GM10847 (cell line): ENCODE measurements around the gene NOC4L.

Experiments used
- POLR2A ChIP-seq: IDR thresholded peaks from 2 replicates; pipeline ENCODE4 v1.6.1; 2011; ENCODE audit not compliant: insufficient read length; ENCODE audit errors: extremely low read depth

The NOC4L gene

DNA sequence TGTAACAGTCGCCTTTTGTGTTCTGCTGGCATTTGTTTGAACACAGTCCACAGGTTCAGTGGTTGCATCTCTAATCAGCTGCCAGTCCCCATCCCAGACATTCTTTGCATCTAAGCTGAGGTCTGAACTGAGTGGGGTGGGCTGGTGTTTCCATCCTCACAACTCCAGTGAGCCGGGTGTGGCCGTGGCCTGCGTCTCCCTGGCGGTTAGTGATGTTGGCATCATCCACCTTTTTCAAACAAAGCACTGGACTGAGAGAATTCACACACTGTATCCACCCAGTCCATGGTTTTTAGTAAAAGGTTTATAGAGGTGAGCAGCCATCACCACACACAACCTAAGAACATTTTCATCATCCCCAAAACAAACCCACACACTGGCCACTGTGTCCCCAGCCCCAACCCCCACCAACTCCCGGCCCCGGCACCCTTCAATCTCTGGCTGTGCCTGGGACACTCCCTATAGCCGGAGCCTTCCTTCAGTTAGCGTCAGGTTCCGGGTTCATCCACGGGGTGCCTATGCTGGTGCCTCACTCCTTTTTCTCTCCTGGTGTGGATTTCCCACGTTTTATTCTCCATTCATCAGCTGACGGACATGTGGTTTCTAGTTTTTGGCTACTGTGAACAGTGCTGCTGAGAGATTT is 6.7 kb upstream of the NOC4L start:
- TF ChIP-seq POLR2A: no peak

DNA sequence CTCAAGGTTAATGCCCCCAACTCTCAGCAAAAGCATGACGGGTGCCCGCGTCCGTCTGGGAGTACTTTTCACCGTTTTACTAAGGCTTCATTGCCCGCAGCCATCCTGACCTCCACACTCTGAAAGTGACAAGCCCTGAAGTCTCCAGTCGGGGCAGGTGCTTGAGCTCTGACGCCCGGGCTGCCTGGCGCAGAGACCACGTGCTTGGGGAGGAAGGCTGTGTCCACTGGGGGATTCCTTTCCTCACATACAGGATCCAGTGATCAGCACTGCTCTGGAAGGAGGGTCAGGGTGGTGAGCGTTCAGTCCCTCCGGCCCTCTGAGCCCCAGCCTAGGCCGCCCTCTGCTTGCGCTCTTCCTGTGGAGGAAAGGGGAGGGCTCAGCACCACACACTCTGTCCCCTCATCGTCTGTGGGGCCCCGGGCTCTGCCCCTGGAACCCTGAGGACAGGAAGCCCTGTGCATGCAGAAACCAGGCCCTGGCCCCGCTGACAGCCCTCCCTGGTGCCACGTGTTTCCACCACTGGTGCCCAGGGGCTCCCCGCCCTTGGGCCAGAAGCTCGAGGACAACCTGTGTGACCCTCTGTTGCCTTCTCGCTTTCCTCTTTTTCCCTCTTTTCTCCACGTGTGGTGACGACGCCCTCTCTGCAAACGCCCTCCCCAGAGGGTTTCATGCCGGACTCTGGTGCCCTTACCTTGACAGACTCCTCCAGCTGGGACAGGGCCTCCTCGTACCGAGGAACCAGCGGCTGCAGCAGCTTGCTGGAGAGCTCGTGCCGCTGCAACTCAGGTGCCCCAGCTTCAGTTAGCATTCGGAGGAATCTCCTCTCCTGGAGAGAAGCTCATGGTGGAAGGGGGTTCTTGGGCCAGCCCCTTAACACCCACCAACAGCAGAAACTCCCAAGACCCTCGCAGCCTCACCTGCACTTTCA is 5.1 kb upstream of the NOC4L start:
- TF ChIP-seq POLR2A: no peak

DNA sequence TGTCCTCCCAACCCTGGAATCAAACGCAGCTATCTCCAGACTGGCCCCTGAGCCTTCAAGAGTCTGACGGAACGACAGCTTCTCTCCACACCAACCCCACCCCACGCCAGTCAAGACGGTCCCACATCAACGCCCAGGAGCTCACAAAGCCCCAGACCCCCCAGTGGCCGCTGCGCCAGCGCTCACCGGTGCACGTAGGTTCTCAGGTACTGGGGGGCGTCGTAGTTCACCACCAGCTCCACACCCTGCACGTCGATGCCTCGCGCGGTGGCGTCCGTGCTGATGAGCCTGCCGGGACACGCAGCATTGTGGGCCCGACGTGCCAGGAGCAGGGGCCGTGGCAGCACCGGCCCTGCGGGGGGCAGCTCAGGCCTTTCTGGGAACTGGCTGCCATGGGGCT is 4.3 kb upstream of the NOC4L start:
- no peak for TF ChIP-seq POLR2A

DNA sequence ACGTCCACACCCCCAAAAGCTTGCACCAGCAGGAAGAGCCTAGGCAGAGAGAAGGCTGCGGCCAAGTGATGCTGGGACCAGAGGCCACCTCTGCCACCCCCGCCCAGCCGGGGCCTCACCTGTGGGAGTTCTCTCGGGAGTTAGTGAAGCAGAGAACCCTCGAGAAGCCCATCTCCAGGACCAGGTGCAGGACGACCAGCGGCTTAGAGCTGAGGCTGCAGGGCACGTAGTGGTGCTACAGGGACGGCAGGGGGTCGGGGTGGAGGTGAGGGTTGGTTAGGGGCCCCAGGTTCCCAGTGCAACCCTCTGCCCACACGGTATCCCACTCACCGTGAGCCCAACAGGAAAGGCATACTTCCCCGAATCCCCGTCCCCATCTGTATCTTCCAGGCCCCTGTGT is 3.8 kb upstream of the NOC4L start:
- no peak for TF ChIP-seq POLR2A

DNA sequence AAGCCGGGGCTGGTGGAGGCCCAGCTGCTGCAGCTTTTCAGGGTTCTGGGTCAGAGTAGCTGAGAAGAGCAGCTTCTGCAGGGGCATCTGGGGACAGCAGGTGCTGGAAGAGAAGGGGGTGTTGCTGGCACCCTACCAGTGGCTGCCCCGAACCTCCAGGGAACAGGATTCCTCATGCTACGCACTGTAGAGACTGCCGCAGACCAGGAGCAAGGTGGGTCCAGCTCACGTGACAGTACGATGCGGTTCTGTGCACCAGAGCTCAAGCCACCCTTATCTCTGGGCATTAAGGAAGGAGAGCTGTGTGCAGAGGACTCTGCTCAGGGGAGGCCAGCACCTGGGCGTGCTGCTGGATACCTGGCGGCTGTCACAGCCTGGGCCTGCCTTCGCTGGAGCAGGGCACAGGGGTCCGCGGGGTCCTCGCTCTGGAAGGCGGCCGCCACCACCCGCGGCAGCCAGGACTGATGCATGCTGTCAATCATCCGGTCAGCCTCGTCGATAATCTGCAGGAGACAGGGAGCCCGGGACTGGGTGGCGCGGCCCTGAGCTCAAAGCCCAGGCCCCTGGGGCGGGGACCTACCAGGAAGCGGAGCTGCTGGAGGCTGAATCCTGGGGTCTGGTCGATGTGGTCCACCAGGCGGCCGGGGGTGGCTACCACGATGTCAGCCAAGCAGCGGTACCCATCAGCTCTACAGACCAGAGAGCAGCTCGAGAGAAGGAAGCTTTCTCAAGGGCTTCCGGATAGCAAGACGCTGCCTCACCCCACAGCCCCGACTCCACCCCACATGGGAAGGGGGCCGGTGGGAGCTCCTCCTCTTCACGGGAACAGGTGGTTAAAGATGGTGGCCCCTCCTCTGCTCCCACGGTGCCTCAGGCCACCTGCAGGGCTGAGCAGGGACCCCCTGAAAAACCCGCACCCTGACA is 3.1 kb upstream of the NOC4L start:
- TF ChIP-seq POLR2A: no peak

DNA sequence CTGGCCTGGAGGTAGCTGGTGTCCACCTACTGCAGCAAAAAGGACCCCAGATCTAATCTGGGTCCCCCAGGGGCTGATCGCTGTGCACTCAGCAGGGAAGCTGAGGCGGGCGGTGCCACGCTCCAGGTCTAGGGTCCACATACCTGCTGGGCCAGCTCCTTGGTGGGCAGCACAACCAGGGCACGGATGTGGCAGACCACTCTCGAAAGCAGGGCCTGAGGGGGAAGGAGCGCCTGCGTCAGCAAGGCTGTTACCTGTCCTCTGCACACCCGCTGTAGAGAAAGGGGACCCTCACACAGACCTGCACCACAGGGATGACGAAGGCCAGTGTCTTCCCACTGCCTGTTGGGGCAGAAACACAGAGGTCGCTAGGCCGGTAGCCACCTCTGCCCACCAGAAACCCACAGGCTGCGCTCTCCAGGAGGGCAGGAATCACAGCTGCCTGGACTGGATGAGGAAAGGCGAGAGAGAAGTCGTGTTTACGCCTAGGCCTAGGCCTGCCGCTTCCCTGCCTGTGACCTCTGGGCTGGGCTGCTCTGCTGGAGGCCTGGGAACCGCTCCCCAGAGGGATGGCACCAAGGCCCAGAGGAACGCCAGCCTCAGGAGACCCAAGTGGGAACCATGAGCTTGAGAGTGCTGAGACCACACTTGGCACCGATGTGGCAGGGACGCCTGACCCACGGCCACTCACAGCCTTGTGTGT is 2.1 kb upstream of the NOC4L start:
- no peak for TF ChIP-seq POLR2A

DNA sequence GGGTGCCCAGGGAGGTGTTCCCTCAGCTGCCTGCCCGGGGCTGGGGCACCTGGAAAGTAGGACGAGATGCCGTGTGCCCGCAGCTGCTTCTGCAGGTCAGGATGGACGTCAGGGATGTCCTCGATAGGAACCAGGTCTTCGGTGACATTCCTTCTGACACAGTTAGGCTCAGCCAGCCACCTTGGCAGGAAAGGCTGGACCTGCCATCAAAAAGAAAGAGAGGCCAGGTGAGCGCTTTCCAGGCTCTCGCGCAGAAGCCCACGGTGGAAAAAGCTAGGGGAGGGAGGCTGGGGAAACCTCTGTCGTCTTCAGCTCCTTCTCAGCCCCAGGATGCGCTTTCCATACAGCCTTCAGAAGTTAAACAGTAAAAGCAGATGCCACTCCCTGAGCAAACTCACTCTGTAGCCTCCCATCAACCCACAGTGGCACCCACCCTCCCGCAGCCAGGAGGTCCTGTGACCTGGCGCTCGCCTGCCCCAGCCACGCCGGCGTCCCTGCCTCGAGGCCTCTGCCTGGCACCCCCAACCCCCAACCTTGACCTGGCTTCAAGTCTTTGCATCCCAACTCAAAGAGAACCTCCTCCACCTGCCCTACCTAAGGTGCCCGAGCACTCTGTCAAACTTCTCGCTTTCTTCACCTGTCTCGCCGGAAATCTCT is 1.4 kb upstream of the NOC4L start:
- TF ChIP-seq POLR2A: no peak

DNA sequence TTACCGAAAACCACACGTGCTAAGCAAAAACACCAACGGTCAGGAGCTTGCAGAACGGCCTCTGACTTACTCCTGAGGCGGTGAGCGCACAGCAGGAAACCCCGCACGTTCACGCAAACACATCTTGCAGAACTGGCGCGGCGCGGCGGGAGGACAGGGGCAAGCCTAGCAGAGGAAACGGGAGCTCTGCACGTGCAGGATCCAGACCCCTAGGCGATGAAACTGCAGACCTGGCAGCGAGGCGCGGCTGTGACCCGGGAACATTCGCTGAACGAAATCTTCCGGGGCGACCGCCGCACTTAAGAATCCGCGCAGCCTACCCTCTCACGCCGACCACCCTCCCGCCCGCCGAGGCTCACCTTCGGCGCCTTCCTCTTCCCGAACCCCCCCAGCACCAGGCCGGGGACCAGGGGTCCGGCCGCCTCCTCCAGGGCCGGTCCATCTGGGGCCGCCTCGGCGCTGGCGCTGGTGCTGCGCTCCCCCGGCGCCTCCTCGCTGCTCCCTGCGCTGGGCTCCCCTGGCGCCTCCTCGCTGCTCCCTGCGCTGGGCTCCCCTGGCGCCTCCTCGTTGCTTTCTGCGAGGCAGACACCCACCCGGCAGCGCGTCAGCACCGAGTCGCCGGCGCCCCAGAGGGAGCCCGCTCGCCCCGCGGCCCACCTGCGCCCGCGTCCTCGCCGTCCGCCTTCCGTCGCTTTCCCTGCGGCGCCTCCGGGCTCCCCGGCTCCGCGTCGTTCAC is 753 bp upstream of the NOC4L start:
- TF ChIP-seq POLR2A: no peak

DNA sequence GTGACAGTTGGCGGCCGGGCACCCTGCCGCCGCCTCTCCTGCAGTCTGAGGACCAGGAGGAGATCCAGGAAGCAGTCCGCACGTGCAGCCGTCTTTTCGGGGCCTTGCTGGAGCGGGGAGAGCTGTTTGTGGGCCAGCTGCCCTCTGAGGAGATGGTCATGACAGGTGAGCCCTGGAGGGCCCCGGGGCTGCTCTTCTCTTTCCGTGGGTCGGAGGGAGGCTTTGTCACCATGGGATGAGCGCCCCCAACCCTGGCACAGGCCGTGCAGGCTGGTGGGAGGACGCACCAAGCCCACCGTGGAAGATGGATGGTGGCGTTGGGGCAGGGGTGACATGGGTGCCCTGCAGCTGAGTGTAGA is 532 bp downstream of the NOC4L start:
- TF ChIP-seq POLR2A: no peak

DNA sequence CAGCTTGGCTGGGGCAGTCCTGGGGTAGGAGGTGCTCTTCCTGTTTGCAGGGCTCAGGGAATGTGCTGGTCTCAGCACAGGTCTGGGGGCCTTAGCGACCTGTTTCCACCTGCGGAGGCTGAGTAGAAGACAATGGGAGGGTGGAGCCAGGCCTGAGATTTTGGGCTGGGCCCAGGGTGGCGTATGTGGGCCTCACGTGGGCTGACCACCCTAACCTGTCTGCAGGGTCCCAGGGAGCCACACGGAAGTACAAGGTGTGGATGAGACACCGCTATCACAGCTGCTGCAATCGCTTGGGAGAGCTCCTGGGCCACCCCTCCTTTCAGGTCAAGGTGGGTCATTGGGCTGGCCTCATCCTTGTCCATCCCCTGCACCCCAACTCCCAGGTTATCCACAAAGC is 1.1 kb downstream of the NOC4L start:
- TF ChIP-seq POLR2A: no peak

DNA sequence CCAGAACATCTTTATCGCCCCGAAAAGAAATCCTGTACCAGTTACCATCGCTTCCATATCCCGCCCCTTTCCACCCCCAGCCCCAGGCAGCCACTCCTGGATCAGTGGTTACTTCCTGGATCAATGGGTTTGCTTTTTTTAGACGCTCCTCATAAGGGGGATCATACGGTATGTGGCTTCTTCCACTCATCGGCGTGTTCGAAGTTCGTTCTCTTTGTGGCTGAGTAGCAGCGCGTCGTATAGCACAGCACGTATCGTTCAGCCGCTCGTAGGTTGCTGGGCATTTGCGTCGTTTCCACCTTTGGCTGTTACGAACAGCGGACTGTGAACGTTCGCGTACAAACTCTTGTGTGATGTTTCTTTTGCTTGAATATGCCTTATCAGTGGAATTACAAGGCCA is 1.8 kb downstream of the NOC4L start:
- no peak for TF ChIP-seq POLR2A

DNA sequence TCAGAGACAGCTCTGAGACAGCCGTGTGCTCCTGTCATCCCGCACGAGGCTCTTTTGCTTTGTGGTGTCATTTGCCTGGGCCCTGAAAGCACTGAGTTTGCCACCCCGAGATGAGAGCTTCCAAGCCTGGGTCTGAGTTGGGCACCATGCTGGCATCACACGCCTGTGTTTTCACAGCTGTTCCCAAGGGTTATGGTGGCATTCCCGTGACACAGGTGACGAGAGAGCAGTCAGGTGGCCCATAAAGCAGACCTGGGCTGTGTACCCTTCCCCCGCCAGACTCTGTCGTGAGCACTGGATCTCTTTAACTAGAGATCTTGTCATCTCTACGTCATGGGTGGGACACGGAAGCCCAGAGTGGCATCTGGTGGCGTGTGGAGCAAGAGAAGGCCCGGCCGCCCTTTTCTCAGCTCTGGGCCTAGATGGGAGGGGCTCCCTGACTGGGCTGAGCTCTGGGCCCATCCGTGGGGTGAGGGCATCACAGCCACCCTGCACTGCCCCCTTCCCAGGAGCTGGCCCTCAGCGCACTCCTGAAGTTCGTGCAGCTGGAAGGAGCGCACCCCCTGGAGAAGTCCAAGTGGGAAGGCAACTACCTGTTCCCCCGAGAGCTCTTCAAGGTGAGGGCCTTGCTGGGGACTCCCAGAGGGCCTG is 2.6 kb downstream of the NOC4L start:
- no peak for TF ChIP-seq POLR2A
